Activated B cell treated with CpG ODN at 0.5 μM for 24 hours (primary cell): ENCODE measurements around the gene SPEM1. TPM values are rescaled to one million over a fixed set of nuclear protein-coding genes. Genes with fewer than 3 reads are reported as not detected.

Experiments used
- ATAC-seq: fragments of 200-7000 bp; cut with Tn5 transposase; one replicate; pipeline ENCODE4 v1.10.0; 2021; ENCODE audit warnings: low read depth, mild to moderate bottlenecking, moderate library complexity
- CTCF ChIA-PET: fragments of 350-600 bp; sonication (Branson Sonifier 250); formaldehyde crosslinking; loops from one replicate; lab custom pipeline; 2021; ENCODE audit warnings: antibody characterized with exemption; lab: Charles Lee
- POLR2A ChIA-PET: fragments of 350-600 bp; sonication (Branson Sonifier 250); formaldehyde crosslinking; loops from one replicate; lab custom pipeline; 2021; ENCODE audit warnings: antibody characterized with exemption; lab: Charles Lee
- DNase-seq: peaks from one replicate; pipeline ENCODE4 v3.0.0; 2022
- H3K27ac Mint-ChIP-seq: one replicate; pipeline ENCODE4 v1.8.0; 2020; ENCODE audit warnings: mixed read lengths
- H3K27me3 Mint-ChIP-seq: one replicate; pipeline ENCODE4 v1.8.0; 2021; ENCODE audit warnings: mixed read lengths
- H3K36me3 Mint-ChIP-seq: one replicate; pipeline ENCODE4 v1.8.0; 2021; ENCODE audit warnings: low read depth, mixed read lengths
- H3K4me1 Mint-ChIP-seq: one replicate; pipeline ENCODE4 v1.8.0; 2021; ENCODE audit warnings: mixed read lengths
- H3K4me3 Mint-ChIP-seq: one replicate; pipeline ENCODE4 v1.8.0; 2020; ENCODE audit warnings: mild to moderate bottlenecking, mixed read lengths
- H3K9me3 Mint-ChIP-seq: one replicate; pipeline ENCODE4 v1.8.0; 2020; ENCODE audit warnings: mixed read lengths
- CTCF ChIP-seq: fragments of 200-600 bp; IDR thresholded peaks from one replicate; pipeline ENCODE4 v1.8.0; 2022; ENCODE audit warnings: antibody characterized with exemption, mild to moderate bottlenecking
- intact Hi-C: fragments of 100-400 bp; cut with micrococcal nuclease; formaldehyde crosslinking; loops from one replicate; pipeline ENCODE4 v1.15.1; 2024
- total RNA-seq: library from RNA; stranded (reverse); gene quantifications from 2 replicates; pipeline ENCODE4 v1.2.3, GENCODE V29; 2022

The SPEM1 gene
- total RNA-seq, 1 donor from 2014 or later, result not detected

- H3K9me3 Mint-ChIP-seq, result no peaks in the 10 kb centered on the region
- DNase-seq, result no peak
- no peaks in the 10 kb centered on the region for H3K4me1 Mint-ChIP-seq
- H3K27ac Mint-ChIP-seq, result no peak overlapping the region
- intact Hi-C loops, result no loop called here
- H3K27me3 Mint-ChIP-seq, result peaks cover 5% of the 10 kb centered on the region
- H3K4me3 Mint-ChIP-seq, result no peak overlapping the region
- CTCF ChIA-PET, result no interaction called here
- no peaks in the 10 kb centered on the region for H3K36me3 Mint-ChIP-seq
- no peak for TF ChIP-seq CTCF
- no peak for ATAC-seq
- POLR2A ChIA-PET, result no interaction called here
Measured at GRCh38 chr17:7429722-7430121, 9.6 kb downstream of the SPEM1 start.

GRCh38 chr17:7431231-7431630, 11.1 kb downstream of the SPEM1 start:
- TF ChIP-seq CTCF, result no peak
- intact Hi-C loops, result no loop called here
- DNase-seq (no peak), ATAC-seq (no peak)
- Mint-ChIP-seq H3K4me3 (no peak overlapping the region), H3K9me3 (no peaks in the 10 kb centered on the region), H3K27ac (no peak overlapping the region), H3K4me1 (peaks cover 11% of the 10 kb centered on the region), H3K36me3 (peaks cover 1% of the 10 kb centered on the region), H3K27me3 (peaks cover under 1% of the 10 kb centered on the region)
- POLR2A ChIA-PET, result no interaction called here
- CTCF ChIA-PET, result interaction anchor here (0.8 kb wide), 1 partner anchor 151 kb away, joined by 3 read pairs; no protein-coding TSS in a partner anchor

GRCh38 chr17:7432296-7432695, 12.2 kb downstream of the SPEM1 start:
- intact Hi-C loops, result no loop called here
- ChIA-PET CTCF (interaction anchor here (0.8 kb wide), 1 partner anchor 152 kb away, joined by 3 read pairs; no protein-coding TSS in a partner anchor), POLR2A (no interaction called here)
- H3K4me3 Mint-ChIP-seq, result no peak overlapping the region
- no peaks in the 10 kb centered on the region for H3K27me3 Mint-ChIP-seq
- H3K36me3 Mint-ChIP-seq, result peaks cover 1% of the 10 kb centered on the region
- no peak for TF ChIP-seq CTCF
- ATAC-seq, result no peak
- H3K4me1 Mint-ChIP-seq, result peaks cover 20% of the 10 kb centered on the region
- H3K9me3 Mint-ChIP-seq, result no peaks in the 10 kb centered on the region
- no peak for DNase-seq
- H3K27ac Mint-ChIP-seq, result no peak overlapping the region

GRCh38 chr17:7435676-7436555, 15.8 kb downstream of the SPEM1 start:
- DNase-seq, result peak; percentile 66
- Mint-ChIP-seq H3K36me3 (peaks cover 4% of the 10 kb centered on the region), H3K4me3 (peak overlapping the region; percentile 94), H3K27me3 (peaks cover 18% of the 10 kb centered on the region), H3K9me3 (no peaks in the 10 kb centered on the region), H3K27ac (peak overlapping the region; percentile 93), H3K4me1 (peaks cover 51% of the 10 kb centered on the region)
- ATAC-seq, result peak; percentile 32
- intact Hi-C loops, result loop anchor here (1.0 to 5.0 kb wide), 15 partner anchors 19 to 389 kb away; partner anchors contain the start of genes NEURL4, PLSCR3, POLR2A and SENP3
- TF ChIP-seq CTCF, result no peak
- ChIA-PET POLR2A (interaction anchor here (0.5 to 3.9 kb wide), 32 partner anchors 8 to 390 kb away, joined by 3 to 87 read pairs (median 6); partner anchors contain the start of genes ACAP1, CD68, CHRNB1 and MPDU1), CTCF (interaction anchor here (0.6 to 3.0 kb wide), 24 partner anchors 9 to 449 kb away, joined by 3 to 31 read pairs (median 5); partner anchors contain the start of genes CHRNB1, SENP3, SLC2A4 and SLC35G6)
